Loucy (cell line): ENCODE data around the gene TSR1.

Experiments
- EZH2phosphoT487 ChIP-seq: fragments of 200-600 bp; IDR thresholded peaks from 2 replicates; pipeline ENCODE4 v1.6.1; 2018; ENCODE audit warnings: antibody characterized with exemption, mild to moderate bottlenecking, moderate library complexity, borderline replicate concordance
- TF ChIP-seq, protein P1 (sequence below): fragments of 200-600 bp; sonication (generic); conservative IDR thresholded peaks from 2 replicates; pipeline ENCODE4 v1.5.1; 2014; ENCODE audit warnings: mild to moderate bottlenecking, antibody characterized with exemption, low read length

DNA sequence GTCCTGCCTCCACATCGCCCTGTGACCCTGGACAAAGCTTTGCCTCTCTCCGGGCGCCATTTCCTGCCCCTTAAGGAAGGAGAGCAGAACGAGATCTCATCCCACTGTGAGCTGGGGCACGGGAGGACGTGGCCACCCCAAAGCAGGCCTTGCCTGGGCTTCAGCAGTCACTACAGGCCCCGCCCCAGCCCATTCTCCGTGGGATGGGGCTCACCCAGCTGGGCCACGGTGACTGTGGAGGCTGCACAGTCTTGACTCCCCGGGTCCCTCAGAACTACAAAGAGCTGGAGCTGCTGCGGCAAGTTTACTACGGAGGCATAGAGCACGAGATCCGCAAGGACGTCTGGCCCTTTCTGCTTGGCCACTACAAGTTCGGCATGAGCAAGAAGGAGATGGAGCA is 36.4 kb upstream of the TSR1 start:
- TF ChIP-seq, protein P1, sequence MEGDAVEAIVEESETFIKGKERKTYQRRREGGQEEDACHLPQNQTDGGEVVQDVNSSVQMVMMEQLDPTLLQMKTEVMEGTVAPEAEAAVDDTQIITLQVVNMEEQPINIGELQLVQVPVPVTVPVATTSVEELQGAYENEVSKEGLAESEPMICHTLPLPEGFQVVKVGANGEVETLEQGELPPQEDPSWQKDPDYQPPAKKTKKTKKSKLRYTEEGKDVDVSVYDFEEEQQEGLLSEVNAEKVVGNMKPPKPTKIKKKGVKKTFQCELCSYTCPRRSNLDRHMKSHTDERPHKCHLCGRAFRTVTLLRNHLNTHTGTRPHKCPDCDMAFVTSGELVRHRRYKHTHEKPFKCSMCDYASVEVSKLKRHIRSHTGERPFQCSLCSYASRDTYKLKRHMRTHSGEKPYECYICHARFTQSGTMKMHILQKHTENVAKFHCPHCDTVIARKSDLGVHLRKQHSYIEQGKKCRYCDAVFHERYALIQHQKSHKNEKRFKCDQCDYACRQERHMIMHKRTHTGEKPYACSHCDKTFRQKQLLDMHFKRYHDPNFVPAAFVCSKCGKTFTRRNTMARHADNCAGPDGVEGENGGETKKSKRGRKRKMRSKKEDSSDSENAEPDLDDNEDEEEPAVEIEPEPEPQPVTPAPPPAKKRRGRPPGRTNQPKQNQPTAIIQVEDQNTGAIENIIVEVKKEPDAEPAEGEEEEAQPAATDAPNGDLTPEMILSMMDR = no peak
- no peak for TF ChIP-seq EZH2phosphoT487
